ENCODE measurements around the gene MOB3B.

GRCh38 chr9:27519466-27520465 is 9.8 kb downstream of the MOB3B start:
- TF ChIP-seq CTCF (tag by site-specific recombination; IDR thresholded peaks at IDR 0.05) (no peak), ZNF211 (tag by site-specific recombination; IDR thresholded peaks at IDR 0.05; ENCODE audit: low read depth) (no peak), ZNF585B (tag by site-specific recombination; IDR thresholded peaks at IDR 0.05) (no peak), SALL2 (tag by site-specific recombination; IDR thresholded peaks at IDR 0.05; ENCODE audit: borderline replicate concordance) (no peak), ZNF274 (IDR thresholded peaks at IDR 0.05; ENCODE audit: low read length) (no peak), ZNF274 (tag by site-specific recombination; IDR thresholded peaks at IDR 0.05; ENCODE audit: borderline replicate concordance) (no peak), ZNF2 (tag by site-specific recombination; IDR thresholded peaks at IDR 0.05) (no peak), ELK4 (IDR thresholded peaks at IDR 0.05; ENCODE audit: borderline replicate concordance, low read depth, low read length) (no peak)

Data from HEK293 (cell line).